Hepatocyte (in vitro differentiated cells): ENCODE measurements around the gene MAFF. TPM values are rescaled to one million over a fixed set of nuclear protein-coding genes. Genes with fewer than 3 reads are reported as not detected.
A peak's percentile ranks its signal among the peaks of the same experiment; 100 is the strongest.

Experiments
- DNase-seq: peaks from one replicate; pipeline ENCODE4 v3.0.0-alpha.2; 2016; ENCODE audit warnings: low spot score
- H2AFZ ChIP-seq: fragments of 200-600 bp; sonication (generic); 2 replicates; pipeline ENCODE4 v1.6.0; 2016; ENCODE audit warnings: antibody characterized with exemption, mild to moderate bottlenecking
- H3K27ac ChIP-seq: fragments of 200-600 bp; sonication (generic); 2 replicates; pipeline ENCODE4 v1.5.1; 2016; ENCODE audit warnings: mild to moderate bottlenecking
- H3K27me3 ChIP-seq: fragments of 200-600 bp; sonication (generic); 2 replicates; pipeline ENCODE4 v1.6.1; 2016
- H3K36me3 ChIP-seq: fragments of 200-600 bp; sonication (generic); replicated peaks from 2 replicates; pipeline ENCODE4 v1.5.1; 2016; ENCODE audit warnings: low read depth; ENCODE audit not compliant: insufficient read depth
- H3K4me1 ChIP-seq: fragments of 200-600 bp; sonication (generic); 2 replicates; pipeline ENCODE4 v1.5.1; 2016; ENCODE audit warnings: mild to moderate bottlenecking, moderate library complexity; ENCODE audit not compliant: insufficient read depth
- H3K4me2 ChIP-seq: fragments of 200-600 bp; sonication (generic); 2 replicates; pipeline ENCODE4 v1.6.0; 2016
- H3K4me3 ChIP-seq: fragments of 200-600 bp; sonication (generic); 2 replicates; pipeline ENCODE4 v1.5.1; 2016; ENCODE audit warnings: mild to moderate bottlenecking
- H3K79me2 ChIP-seq: fragments of 200-600 bp; sonication (generic); 2 replicates; pipeline ENCODE4 v1.6.0; 2017; ENCODE audit warnings: mild to moderate bottlenecking
- H3K9me2 ChIP-seq: fragments of 200-600 bp; sonication (generic); replicated peaks from 2 replicates; pipeline ENCODE4 v1.6.0; 2017; ENCODE audit warnings: mild to moderate bottlenecking; ENCODE audit not compliant: insufficient read depth
- H3K9me3 ChIP-seq: fragments of 200-600 bp; sonication (generic); 2 replicates; pipeline ENCODE4 v1.5.1; 2016; ENCODE audit warnings: low read depth, mild to moderate bottlenecking
- H4K20me1 ChIP-seq: fragments of 200-600 bp; sonication (generic); 2 replicates; pipeline ENCODE4 v1.6.0; 2016; ENCODE audit warnings: mild to moderate bottlenecking; ENCODE audit not compliant: insufficient read depth, poor library complexity, severe bottlenecking
- EZH2 ChIP-seq: fragments of 200-600 bp; sonication (generic); IDR thresholded peaks from 2 replicates; pipeline ENCODE4 v1.6.1; 2016; ENCODE audit warnings: antibody characterized with exemption, mild to moderate bottlenecking, borderline replicate concordance
- EZH2phosphoT487 ChIP-seq: fragments of 200-600 bp; sonication (generic); IDR thresholded peaks from one replicate; pipeline ENCODE4 v1.6.1; 2018; ENCODE audit warnings: antibody characterized with exemption, mild to moderate bottlenecking, low read depth, moderate library complexity; ENCODE audit not compliant: unreplicated experiment, severe bottlenecking
- WGBS: methylation state at CpG from one replicate; pipeline ENCODE4 v1.1.6; 2016; ENCODE audit warnings: low lambda C conversion rate; ENCODE audit errors: missing lambda C conversion rate; 5-methylcytosine and 5-hydroxymethylcytosine counted together
- polyA plus RNA-seq: library from polyadenylated mRNA; unstranded; fragments of >200 nt; fragmentation: Nextera tagmentation; extraction: Ambion mirVana; gene quantifications from 2 replicates; pipeline ENCODE4 v1.2.1, GENCODE V29; 2016
- total RNA-seq: library from RNA; depleted of rRNA; stranded (reverse); fragments of >200 nt; gene quantifications from 2 replicates; pipeline ENCODE4 v1.2.3, GENCODE V29; 2014
- TF ChIP-seq, protein P1 (sequence below): fragments of 200-600 bp; sonication (generic); IDR thresholded peaks from 2 replicates; pipeline ENCODE4 v1.5.1; 2016; ENCODE audit warnings: antibody characterized with exemption, mild to moderate bottlenecking; ENCODE audit not compliant: poor library complexity

The MAFF gene
- total and polyA plus RNA-seq, 2 experiments from 2014 or later = 67.2 to 70.4 TPM

DNA sequence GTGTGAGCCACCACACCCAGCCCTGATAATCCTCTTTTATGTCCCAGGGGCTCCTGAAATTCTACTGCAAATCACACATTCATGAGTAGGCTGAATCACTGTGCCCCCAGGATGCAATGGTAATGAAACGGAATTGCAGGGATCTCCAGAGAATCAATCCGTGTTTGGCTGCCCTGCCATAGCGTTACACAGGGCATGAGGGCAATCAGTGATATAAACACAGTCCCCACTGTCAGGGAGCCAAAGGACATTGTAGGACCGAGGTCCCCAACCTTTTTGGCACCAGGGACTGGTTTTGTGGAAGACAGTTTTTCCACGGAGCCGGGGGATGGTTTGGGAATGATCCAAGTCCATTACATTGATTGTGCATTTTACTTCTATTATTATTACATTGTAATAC is 11.2 kb upstream of the MAFF start:
- H3K4me3 ChIP-seq = no peak overlapping the region
- no peak overlapping the region for H3K27ac ChIP-seq
- 79% methylated on average over 6 of the region's 6 CpGs for WGBS
- H4K20me1 ChIP-seq = no peaks in the 10 kb centered on the region
- no peaks in the 10 kb centered on the region for H3K36me3 ChIP-seq
- peaks cover 13% of the 10 kb centered on the region for H3K4me1 ChIP-seq
- TF ChIP-seq EZH2phosphoT487 (no peak), EZH2 (no peak)
- TF ChIP-seq, protein P1, sequence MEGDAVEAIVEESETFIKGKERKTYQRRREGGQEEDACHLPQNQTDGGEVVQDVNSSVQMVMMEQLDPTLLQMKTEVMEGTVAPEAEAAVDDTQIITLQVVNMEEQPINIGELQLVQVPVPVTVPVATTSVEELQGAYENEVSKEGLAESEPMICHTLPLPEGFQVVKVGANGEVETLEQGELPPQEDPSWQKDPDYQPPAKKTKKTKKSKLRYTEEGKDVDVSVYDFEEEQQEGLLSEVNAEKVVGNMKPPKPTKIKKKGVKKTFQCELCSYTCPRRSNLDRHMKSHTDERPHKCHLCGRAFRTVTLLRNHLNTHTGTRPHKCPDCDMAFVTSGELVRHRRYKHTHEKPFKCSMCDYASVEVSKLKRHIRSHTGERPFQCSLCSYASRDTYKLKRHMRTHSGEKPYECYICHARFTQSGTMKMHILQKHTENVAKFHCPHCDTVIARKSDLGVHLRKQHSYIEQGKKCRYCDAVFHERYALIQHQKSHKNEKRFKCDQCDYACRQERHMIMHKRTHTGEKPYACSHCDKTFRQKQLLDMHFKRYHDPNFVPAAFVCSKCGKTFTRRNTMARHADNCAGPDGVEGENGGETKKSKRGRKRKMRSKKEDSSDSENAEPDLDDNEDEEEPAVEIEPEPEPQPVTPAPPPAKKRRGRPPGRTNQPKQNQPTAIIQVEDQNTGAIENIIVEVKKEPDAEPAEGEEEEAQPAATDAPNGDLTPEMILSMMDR = no peak
- no peaks in the 10 kb centered on the region for H3K9me3 ChIP-seq
- no peaks in the 10 kb centered on the region for H3K27me3 ChIP-seq
- no peak overlapping the region for H3K4me2 ChIP-seq
- DNase-seq = no peak
- H3K79me2 ChIP-seq = no peaks in the 10 kb centered on the region
- no peak overlapping the region for H2AFZ ChIP-seq
- H3K9me2 ChIP-seq = no peaks in the 10 kb centered on the region

DNA sequence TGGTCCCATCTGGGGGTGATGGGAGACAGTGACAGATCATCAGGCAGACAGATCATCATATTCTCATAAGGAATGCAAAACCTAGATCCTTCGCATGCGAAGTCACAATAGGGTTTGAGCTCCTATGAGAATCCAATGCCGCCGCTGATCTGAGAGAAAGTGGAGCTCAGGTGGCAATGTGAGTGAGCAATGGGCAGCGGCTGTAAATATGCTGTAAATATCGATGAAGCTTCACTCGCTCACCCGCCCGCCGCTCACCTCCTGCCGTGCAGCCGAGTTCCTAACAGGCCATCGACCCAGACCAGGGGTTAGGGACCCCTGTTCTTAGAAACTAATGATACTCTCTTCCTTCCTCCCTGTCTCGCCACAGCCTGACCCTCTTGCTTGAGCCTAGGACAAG is 10.7 kb upstream of the MAFF start:
- H3K4me2 ChIP-seq = no peak overlapping the region
- no peaks in the 10 kb centered on the region for H3K79me2 ChIP-seq
- H3K4me3 ChIP-seq = no peak overlapping the region
- WGBS = 94% methylated on average over 14 of the region's 14 CpGs
- H3K27me3 ChIP-seq = no peaks in the 10 kb centered on the region
- H4K20me1 ChIP-seq = no peaks in the 10 kb centered on the region
- no peak overlapping the region for H2AFZ ChIP-seq
- no peak overlapping the region for H3K27ac ChIP-seq
- TF ChIP-seq, protein P1 = no peak
- TF ChIP-seq EZH2 = no peak
- no peak for TF ChIP-seq EZH2phosphoT487
- peaks cover 13% of the 10 kb centered on the region for H3K4me1 ChIP-seq
- no peaks in the 10 kb centered on the region for H3K36me3 ChIP-seq
- DNase-seq = no peak
- H3K9me3 ChIP-seq = no peaks in the 10 kb centered on the region
- H3K9me2 ChIP-seq = no peaks in the 10 kb centered on the region

DNA sequence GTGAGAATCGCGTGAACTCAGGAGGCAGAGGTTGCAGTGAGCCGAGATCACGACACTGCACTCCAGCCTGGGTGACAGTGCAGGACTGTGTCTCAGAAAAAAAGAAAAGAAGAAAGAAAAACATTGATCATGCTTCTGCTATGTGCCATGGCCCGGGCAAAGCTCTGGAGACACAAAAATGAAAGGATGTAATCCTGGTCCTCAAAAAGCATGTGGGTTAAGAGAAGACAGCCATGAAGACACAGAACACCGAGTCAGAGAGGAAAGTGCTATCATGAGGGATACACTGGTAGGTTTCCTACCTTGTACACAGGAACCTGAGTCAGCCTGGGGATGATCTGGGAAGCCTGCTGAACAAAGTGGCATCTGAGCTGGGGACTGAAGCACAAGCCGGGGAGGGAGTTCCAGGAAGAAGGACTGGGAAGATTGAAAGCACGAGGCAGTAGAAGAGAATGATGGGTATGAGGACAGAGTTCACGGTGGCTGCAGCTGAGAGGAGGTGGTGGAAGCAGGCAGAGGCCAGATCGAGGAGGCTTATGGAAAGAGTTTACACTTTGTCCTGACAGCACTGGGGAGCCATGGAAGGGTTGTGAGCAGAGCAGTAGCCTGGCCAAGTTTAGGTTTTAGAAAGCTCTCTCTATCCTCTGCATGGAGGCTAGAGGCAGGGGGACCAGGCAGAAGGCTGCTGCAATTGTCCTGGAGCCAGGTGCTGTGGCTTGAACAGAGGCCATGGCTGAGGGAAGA is 9.9 kb upstream of the MAFF start:
- DNase-seq = peak; percentile 54
- Histone ChIP-seq H3K79me2 (no peaks in the 10 kb centered on the region), H4K20me1 (no peaks in the 10 kb centered on the region)

More for the DNA sequence above, 9.9 kb upstream of the MAFF start:
- 78% methylated on average over 9 of the region's 10 CpGs for WGBS
- Histone ChIP-seq H3K9me2 (no peaks in the 10 kb centered on the region), H3K4me1 (peaks cover 13% of the 10 kb centered on the region), H3K4me2 (peak overlapping the region; percentile 3), H3K9me3 (no peaks in the 10 kb centered on the region), H3K36me3 (no peaks in the 10 kb centered on the region), H3K27ac (peak overlapping the region; percentile 44), H3K27me3 (no peaks in the 10 kb centered on the region), H2AFZ (no peak overlapping the region), H3K4me3 (no peak overlapping the region)
- TF ChIP-seq EZH2 = no peak
- TF ChIP-seq, protein P1 = no peak
- no peak for TF ChIP-seq EZH2phosphoT487
